ENCODE data around the gene AHNAK.
A peak's percentile ranks its signal among the peaks of the same experiment; 100 is the strongest.

Gene AHNAK

DNA sequence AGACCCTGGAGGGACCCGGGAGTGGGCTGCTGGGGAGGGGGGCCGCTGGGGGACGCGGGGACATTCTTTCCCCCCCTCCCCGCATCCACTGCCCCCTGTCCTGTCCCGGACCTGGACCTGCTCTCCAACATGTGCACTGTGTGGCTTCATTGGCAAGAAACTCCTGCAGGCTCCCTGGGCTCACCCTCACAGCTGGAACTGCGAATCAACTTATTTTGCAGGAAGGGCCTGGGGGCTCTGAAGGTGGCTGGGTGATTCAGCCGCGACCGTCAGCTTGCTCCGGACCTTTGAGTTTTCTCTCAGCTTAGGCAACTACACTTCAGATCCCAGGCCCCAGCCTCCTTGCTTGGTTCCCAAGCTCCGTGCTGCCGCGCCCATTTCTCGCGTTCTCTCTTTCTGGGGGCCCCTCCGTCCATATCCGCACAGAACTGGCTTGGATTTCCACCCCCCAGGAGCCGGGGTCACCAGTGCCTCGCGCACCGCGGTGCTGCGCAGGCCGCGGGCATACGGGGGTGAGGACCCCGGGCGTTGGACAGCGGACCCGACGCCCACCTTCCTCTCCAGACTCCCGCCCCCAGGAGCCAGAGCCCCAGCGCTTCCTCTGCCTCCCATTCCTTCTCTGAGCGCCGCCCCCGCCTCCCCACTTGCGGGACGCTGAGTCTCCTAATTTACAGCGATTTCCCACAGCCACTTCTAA lies 471 bp upstream of the AHNAK start:
- Histone ChIP-seq H3K27me3 (ENCODE audit: insufficient read depth, low read length, poor library complexity) (no peaks in the 10 kb centered on the region), H2BK5ac (ENCODE audit: low read length) (no peak overlapping the region), H3K4ac (ENCODE audit: low read depth, low read length) (peak overlapping the region; percentile 71), H3K18ac (ENCODE audit: low read length) (peak overlapping the region; percentile 86), H3K23ac (ENCODE audit: low read length) (peak overlapping the region; percentile 6), H4K5ac (ENCODE audit: low read length) (no peak overlapping the region), H3K9ac (ENCODE audit: low read length) (peak overlapping the region; percentile 76), H3K4me1 (ENCODE audit: control insufficient read depth, low read depth, low read length) (peaks cover 10% of the 10 kb centered on the region), H3K27ac (ENCODE audit: low read depth, low read length) (peak overlapping the region; percentile 72), H3K79me2 (ENCODE audit: control insufficient read depth, insufficient read depth, low read length) (peaks cover 24% of the 10 kb centered on the region), H2AK5ac (ENCODE audit: low read length) (no peak overlapping the region), H2BK120ac (ENCODE audit: low read depth, low read length) (no peak overlapping the region), H4K8ac (ENCODE audit: low read depth, low read length) (no peak overlapping the region), H3K4me2 (ENCODE audit: low read length) (peak overlapping the region; percentile 74), H3K79me1 (ENCODE audit: low read length) (peaks cover 11% of the 10 kb centered on the region), H2BK15ac (replicated peaks; ENCODE audit: low read depth) (no peak overlapping the region), H3K56ac (ENCODE audit: low read length) (peak overlapping the region; percentile 85), H3K4me3 (ENCODE audit: low read length) (peak overlapping the region; percentile 44), H3K36me3 (ENCODE audit: control insufficient read depth, insufficient read depth, low read length) (no peaks in the 10 kb centered on the region)
- peak; percentile 76 for DNase-seq
- no CpG with 5 or more reads among the region's 40 CpGs for WGBS (ENCODE audit: extremely low coverage, insufficient coverage, low lambda C conversion rate)

DNA sequence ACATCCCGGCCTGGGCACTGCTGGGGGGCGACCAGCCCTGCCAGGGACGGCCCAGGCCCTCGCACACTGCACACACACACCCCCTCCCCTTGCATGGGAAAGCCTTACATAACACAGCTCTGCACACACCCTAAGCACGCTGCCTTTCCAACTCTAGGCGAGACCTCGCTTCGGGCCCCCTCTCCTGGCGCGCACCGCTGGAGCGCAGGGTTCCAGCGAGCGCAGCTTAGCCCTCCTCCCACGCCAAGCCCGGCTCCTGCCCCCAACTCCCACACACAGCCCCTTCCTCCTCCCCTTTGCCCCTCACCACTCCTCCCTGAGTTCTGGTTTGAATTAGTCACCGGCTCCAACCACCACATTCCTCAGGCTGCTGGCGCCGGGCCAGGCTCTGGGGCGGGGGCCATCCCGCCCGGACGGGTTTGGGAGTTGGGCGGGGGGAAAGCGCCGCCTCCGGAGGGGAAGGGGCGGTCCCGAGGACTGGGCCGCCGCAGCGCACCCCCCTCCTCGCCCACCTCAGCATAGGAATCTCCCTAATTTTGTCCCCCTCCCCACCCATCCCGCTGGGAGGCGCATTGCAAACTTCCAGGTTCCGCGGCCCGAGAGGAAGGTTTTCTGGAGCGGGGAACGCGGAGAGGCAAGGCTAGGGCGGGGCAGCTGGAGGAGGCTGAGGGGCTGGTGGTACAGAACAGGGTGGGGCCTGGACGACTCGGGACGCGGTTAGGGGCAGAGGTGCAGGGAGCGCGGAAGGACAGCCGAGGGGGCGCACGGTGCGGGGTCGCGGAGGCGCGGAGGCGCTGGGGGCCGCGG lies 966 bp downstream of the AHNAK start:
- H2BK15ac ChIP-seq (replicated peaks; ENCODE audit: low read depth) = no peak overlapping the region
- H3K27ac ChIP-seq (ENCODE audit: low read depth, low read length) = peak overlapping the region; percentile 55
- no peak overlapping the region for H4K5ac ChIP-seq (ENCODE audit: low read length)
- H3K4me1 ChIP-seq (ENCODE audit: control insufficient read depth, low read depth, low read length) = peaks cover 10% of the 10 kb centered on the region
- H3K79me2 ChIP-seq (ENCODE audit: control insufficient read depth, insufficient read depth, low read length) = peaks cover 38% of the 10 kb centered on the region
- peak overlapping the region; percentile 99 for H3K56ac ChIP-seq (ENCODE audit: low read length)
- WGBS (ENCODE audit: extremely low coverage, insufficient coverage, low lambda C conversion rate) = no CpG with 5 or more reads among the region's 59 CpGs
- peak; percentile 97 for DNase-seq
- H2BK5ac ChIP-seq (ENCODE audit: low read length) = peak overlapping the region; percentile 73
- no peak overlapping the region for H2BK120ac ChIP-seq (ENCODE audit: low read depth, low read length)
- peak overlapping the region; percentile 96 for H3K23ac ChIP-seq (ENCODE audit: low read length)
- H3K4me2 ChIP-seq (ENCODE audit: low read length) = peak overlapping the region; percentile 94
- H3K36me3 ChIP-seq (ENCODE audit: control insufficient read depth, insufficient read depth, low read length) = no peaks in the 10 kb centered on the region
- H3K18ac ChIP-seq (ENCODE audit: low read length) = peak overlapping the region; percentile 22
- H4K8ac ChIP-seq (ENCODE audit: low read depth, low read length) = no peak overlapping the region
- H3K4me3 ChIP-seq (ENCODE audit: low read length) = peak overlapping the region; percentile 74
- no peaks in the 10 kb centered on the region for H3K27me3 ChIP-seq (ENCODE audit: insufficient read depth, low read length, poor library complexity)
- H3K4ac ChIP-seq (ENCODE audit: low read depth, low read length) = peak overlapping the region; percentile 49
- H2AK5ac ChIP-seq (ENCODE audit: low read length) = peak overlapping the region; percentile 43
- H3K9ac ChIP-seq (ENCODE audit: low read length) = peak overlapping the region; percentile 94
- H3K79me1 ChIP-seq (ENCODE audit: low read length) = peaks cover 19% of the 10 kb centered on the region

DNA sequence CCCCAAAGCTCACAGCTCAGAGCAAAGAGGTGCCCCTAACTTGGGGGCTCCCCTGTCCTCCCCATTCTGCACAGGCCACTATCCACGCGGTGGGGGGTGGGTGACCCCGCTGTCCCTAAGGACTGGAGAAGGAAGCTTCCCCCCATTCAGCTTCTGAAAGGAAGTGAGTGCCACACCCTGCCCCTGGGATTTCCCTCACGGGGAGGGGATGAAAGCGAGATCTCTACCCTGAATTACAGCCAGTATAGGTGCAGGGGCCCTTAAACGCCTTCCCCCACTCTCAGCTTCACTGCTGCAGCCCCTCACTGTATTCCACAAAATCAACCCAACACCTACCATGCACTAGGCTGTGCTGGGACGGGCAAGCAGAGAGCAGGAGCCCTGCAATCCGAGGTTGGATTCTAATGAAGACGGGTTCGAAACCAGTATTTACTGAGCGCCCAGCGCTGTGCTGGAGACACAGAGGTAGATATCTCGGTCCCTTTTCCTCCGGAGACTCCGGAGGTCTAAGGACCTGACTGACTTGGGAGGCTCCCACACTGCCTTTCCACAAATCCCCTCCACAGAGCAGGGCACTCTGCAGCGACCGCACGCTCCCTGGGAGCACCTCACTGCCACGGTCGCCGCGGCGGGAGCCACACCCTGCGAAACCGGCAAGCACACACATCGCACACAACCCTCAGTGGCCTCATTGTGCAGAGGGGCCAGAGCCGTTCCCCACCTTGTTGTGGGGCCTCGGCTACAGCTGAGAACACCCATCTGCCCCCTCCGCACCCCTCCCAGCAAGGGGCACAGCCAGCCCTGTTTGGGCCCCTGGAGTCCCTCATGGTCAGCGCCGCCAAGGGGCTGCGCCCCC lies 1.8 kb downstream of the AHNAK start:
- Histone ChIP-seq H3K4me3 (ENCODE audit: low read length) (peak overlapping the region; percentile 74), H3K4me2 (ENCODE audit: low read length) (peak overlapping the region; percentile 94), H3K4ac (ENCODE audit: low read depth, low read length) (no peak overlapping the region), H2BK5ac (ENCODE audit: low read length) (peak overlapping the region; percentile 73), H4K8ac (ENCODE audit: low read depth, low read length) (no peak overlapping the region), H2BK120ac (ENCODE audit: low read depth, low read length) (no peak overlapping the region), H3K27ac (ENCODE audit: low read depth, low read length) (peak overlapping the region; percentile 52), H3K4me1 (ENCODE audit: control insufficient read depth, low read depth, low read length) (peaks cover 10% of the 10 kb centered on the region), H3K9ac (ENCODE audit: low read length) (peak overlapping the region; percentile 94), H3K18ac (ENCODE audit: low read length) (peak overlapping the region; percentile 20), H3K27me3 (ENCODE audit: insufficient read depth, low read length, poor library complexity) (no peaks in the 10 kb centered on the region), H3K56ac (ENCODE audit: low read length) (peak overlapping the region; percentile 99), H3K23ac (ENCODE audit: low read length) (peak overlapping the region; percentile 96), H3K79me1 (ENCODE audit: low read length) (peaks cover 19% of the 10 kb centered on the region), H2AK5ac (ENCODE audit: low read length) (peak overlapping the region; percentile 43), H3K79me2 (ENCODE audit: control insufficient read depth, insufficient read depth, low read length) (peaks cover 44% of the 10 kb centered on the region), H4K5ac (ENCODE audit: low read length) (no peak overlapping the region), H3K36me3 (ENCODE audit: control insufficient read depth, insufficient read depth, low read length) (no peaks in the 10 kb centered on the region), H2BK15ac (replicated peaks; ENCODE audit: low read depth) (no peak overlapping the region)
- WGBS (ENCODE audit: extremely low coverage, insufficient coverage, low lambda C conversion rate) = no CpG with 5 or more reads among the region's 32 CpGs
- DNase-seq = no peak

DNA sequence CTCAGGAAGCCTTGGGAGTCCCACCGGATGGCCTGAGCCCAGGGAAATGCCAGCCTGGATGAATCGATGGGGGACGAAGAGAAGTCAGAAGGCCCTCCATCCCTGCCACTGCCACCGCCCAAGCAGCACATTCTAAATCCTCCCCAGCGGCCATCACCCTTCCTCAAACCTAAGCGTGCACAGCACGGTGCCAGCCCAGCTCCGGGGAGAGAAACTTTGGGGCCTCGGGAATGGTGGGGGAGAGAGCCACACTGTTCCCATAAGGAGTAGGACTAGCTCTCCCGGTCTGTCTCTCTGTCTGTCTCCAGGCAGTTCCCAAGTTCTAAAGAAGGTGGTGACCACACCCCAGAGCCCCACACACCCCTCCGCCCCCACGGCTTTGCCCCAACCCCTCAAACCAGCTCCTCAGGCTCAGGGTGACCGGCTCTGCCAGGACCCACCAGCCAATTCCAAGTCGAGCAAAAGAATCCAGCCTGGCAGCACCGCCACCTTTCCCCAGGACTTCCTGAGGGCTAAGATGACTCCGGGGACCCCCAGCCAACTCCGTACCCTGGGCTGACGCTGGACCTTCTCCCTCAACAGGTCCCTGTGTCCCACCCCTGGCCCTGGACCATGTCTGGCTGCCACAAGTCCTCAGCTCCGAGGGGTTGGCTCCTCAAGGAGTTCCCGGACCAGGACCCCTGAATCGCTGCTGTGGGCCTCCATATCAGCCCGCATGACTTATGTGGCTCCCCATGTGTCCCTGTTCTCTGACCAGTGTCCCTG lies 2.7 kb downstream of the AHNAK start:
- no peak overlapping the region for H2BK5ac ChIP-seq (ENCODE audit: low read length)
- no peak overlapping the region for H3K4ac ChIP-seq (ENCODE audit: low read depth, low read length)
- no peak overlapping the region for H3K23ac ChIP-seq (ENCODE audit: low read length)
- no peak overlapping the region for H2BK15ac ChIP-seq (replicated peaks; ENCODE audit: low read depth)
- WGBS (ENCODE audit: extremely low coverage, insufficient coverage, low lambda C conversion rate) = no CpG with 5 or more reads among the region's 22 CpGs
- H2BK120ac ChIP-seq (ENCODE audit: low read depth, low read length) = no peak overlapping the region
- H3K27me3 ChIP-seq (ENCODE audit: insufficient read depth, low read length, poor library complexity) = no peaks in the 10 kb centered on the region
- H3K79me1 ChIP-seq (ENCODE audit: low read length) = peaks cover 23% of the 10 kb centered on the region
- no peak for DNase-seq
- peak overlapping the region; percentile 94 for H3K4me2 ChIP-seq (ENCODE audit: low read length)
- peak overlapping the region; percentile 17 for H3K27ac ChIP-seq (ENCODE audit: low read depth, low read length)
- H4K5ac ChIP-seq (ENCODE audit: low read length) = no peak overlapping the region
- H2AK5ac ChIP-seq (ENCODE audit: low read length) = peak overlapping the region; percentile 59
- peak overlapping the region; percentile 74 for H3K4me3 ChIP-seq (ENCODE audit: low read length)
- H3K79me2 ChIP-seq (ENCODE audit: control insufficient read depth, insufficient read depth, low read length) = peaks cover 51% of the 10 kb centered on the region
- peak overlapping the region; percentile 99 for H3K56ac ChIP-seq (ENCODE audit: low read length)
- H3K4me1 ChIP-seq (ENCODE audit: control insufficient read depth, low read depth, low read length) = peaks cover 10% of the 10 kb centered on the region
- no peak overlapping the region for H4K8ac ChIP-seq (ENCODE audit: low read depth, low read length)
- peak overlapping the region; percentile 94 for H3K9ac ChIP-seq (ENCODE audit: low read length)
- H3K36me3 ChIP-seq (ENCODE audit: control insufficient read depth, insufficient read depth, low read length) = no peaks in the 10 kb centered on the region
- H3K18ac ChIP-seq (ENCODE audit: low read length) = peak overlapping the region; percentile 9
